GM10266 (cell line): Measurements from ENCODE around the gene ULK1.

Experiments used
- DNase-seq: peaks from one replicate; pipeline ENCODE4 v3.0.0; 2012; ENCODE audit errors: extremely low spot score
- TF ChIP-seq, protein P1 (sequence below): IDR thresholded peaks from 2 replicates; pipeline ENCODE4 v1.5.1; 2012; ENCODE audit warnings: mild to moderate bottlenecking, low read depth; ENCODE audit not compliant: control insufficient read depth, insufficient read depth; ENCODE audit errors: missing control alignments

The ULK1 gene

DNA sequence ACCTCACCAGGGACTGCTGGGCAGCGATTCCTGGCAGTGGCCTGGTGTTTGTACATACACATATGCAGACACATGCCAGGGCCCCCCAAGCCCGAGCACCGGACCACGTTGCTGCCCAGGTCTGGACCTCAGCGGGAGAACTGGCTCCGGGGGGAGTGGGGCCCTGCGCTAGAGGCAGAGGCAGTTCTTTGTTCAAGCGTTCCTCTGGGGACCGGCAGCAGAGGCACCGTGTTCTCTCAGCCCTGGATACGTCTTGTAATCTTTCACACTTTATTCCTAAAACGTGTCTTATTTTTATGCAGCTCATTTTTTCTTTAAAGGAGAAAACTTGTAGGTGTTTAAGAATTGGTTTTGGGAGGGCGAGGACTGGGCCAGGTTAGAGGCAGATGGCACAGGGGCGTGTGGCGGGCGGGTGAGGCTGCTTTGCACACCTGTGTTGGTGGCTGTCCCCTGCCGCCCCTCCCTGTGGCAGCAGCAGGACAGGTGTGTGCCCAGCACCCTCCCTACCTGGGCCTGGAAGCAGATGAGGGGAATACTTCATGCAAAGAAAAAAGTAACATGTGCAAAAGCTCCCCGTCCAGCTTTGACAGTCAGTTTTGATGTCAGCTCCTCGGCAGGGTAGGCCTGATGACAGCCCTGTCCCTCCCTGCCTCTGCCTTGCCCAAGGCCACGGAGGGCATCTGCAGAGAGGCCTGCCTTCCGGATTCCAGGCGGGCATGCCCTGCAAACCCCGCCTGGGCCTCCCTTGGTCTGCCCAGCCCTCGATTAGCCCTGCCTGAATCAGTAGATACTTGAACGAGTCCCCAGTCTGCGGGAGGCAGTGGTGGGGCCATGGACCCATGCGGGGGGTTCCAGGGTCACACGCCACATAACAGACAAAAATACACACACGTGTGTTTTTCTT, 27.7 kb downstream of the ULK1 start:
- no peak for DNase-seq
- TF ChIP-seq, protein P1, sequence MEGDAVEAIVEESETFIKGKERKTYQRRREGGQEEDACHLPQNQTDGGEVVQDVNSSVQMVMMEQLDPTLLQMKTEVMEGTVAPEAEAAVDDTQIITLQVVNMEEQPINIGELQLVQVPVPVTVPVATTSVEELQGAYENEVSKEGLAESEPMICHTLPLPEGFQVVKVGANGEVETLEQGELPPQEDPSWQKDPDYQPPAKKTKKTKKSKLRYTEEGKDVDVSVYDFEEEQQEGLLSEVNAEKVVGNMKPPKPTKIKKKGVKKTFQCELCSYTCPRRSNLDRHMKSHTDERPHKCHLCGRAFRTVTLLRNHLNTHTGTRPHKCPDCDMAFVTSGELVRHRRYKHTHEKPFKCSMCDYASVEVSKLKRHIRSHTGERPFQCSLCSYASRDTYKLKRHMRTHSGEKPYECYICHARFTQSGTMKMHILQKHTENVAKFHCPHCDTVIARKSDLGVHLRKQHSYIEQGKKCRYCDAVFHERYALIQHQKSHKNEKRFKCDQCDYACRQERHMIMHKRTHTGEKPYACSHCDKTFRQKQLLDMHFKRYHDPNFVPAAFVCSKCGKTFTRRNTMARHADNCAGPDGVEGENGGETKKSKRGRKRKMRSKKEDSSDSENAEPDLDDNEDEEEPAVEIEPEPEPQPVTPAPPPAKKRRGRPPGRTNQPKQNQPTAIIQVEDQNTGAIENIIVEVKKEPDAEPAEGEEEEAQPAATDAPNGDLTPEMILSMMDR: no peak

DNA sequence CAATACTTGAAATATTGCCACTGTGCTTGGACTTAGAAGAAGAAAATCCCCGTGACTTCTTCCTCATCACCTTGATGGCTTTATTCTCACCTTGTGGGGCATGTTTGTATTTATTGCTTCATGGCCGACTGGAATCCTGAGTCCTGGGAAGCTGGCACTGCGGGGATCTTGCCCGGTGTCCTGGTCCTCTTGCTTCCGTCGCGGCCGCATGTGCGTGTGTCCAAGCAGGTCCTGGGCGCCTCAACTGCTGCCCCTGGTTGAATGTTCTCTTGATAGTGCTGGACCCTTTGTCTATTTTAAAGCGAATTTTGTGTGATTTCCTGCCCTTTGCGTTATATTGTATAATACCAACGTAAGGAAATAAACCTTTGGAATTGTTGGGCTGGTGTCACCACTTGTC, 28.4 kb downstream of the ULK1 start:
- DNase-seq: peak; percentile 12
- TF ChIP-seq, protein P1: no peak

DNA sequence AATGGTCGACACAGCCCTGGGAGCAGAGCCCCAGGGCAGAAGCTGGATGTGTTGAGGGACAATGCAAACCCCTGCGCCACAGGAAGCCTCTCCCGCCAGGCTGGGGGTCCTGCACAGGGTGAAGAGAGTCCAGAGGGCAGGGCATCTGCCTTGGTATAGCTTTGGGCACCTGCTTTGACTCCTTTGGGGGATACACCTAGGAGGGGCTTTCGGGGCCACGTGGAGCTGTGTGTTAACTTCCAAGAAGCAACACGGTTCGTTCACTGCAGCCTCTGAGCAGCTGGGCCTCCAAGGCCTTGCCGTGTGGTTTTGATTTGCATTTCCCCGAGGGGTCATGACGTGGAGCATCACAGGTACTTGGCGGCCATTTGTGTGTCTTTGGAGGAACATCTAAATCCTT, 28.8 kb downstream of the ULK1 start:
- TF ChIP-seq, protein P1: no peak
- peak; percentile 77 for DNase-seq

DNA sequence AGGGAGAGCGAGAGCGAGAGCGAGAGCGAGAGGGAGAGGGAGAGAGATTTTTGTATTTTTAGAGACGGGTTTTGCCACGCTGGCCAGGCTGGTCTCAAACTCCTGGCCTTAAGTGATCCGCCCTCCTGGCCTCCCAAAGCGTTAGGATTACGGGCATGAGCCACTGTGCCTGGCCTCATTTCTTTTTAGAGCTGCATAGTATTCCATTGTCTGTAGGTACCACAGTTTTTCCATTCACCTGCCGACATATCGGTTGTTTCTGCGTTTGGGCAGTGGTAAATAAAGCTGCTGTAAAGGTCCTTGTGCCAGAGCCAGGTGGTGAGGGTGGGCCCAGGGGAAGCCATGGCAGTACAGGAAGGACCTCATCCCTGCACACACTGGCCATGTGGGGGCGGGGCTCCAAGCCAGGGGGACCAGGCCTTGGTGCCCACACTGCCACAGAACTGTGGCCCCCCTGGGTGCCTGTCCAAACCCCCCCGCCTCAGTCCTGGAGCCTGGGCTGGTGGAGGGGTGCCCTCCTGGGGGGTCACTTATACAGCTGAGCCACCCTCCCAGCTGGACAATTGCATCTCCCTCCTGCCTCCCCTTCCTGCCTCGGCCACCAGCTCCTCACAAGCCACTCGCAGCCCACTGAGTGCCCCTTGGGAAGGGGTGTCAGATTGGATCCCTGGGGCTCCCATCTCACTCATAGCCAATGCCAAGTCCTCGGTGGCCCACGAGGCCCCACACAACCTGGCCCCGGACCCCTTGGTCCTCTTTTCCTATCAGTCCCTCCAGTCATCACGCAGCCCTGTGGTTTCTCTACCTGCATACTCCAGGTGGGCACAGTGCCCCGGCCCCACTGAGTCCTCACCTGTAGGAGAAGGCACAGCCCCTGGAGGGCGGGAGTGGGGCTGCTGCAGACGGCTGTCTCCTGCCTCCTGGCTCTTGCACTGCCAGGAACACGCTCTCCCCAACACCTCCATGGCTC, 33.0 kb downstream of the ULK1 start:
- TF ChIP-seq, protein P1: no peak
- DNase-seq: peak; percentile 15

DNA sequence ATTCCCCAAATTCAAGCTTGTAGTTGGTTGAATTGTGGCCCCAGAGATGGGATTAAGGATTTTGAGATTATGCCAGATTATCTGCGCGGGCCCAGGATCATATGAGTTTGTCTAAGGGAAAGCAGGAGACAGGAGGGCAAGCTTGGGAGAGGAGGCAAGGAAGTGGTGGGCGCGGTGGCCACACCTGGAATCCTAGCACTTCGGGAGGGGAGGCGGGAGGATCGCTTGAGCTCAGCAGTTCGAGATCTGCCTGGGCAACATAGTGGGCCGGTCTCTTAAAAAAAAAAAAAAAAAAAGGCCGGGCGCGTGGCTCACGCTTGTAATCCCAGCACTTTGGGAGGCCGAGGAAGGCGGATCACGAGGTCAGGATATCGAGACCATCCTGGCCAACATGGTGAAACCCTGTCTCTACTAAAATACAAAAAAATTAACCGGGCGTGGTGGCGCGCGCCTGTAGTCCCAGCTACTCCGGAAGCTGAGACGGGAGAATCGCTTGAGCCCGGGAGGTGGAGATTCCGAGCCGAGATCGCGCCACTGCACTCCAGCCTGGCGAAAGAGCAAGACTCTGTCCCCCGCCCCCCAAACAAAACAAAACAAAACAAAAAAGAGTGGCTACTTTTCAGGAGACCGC, 33.8 kb downstream of the ULK1 start:
- DNase-seq: no peak
- TF ChIP-seq, protein P1: no peak

DNA sequence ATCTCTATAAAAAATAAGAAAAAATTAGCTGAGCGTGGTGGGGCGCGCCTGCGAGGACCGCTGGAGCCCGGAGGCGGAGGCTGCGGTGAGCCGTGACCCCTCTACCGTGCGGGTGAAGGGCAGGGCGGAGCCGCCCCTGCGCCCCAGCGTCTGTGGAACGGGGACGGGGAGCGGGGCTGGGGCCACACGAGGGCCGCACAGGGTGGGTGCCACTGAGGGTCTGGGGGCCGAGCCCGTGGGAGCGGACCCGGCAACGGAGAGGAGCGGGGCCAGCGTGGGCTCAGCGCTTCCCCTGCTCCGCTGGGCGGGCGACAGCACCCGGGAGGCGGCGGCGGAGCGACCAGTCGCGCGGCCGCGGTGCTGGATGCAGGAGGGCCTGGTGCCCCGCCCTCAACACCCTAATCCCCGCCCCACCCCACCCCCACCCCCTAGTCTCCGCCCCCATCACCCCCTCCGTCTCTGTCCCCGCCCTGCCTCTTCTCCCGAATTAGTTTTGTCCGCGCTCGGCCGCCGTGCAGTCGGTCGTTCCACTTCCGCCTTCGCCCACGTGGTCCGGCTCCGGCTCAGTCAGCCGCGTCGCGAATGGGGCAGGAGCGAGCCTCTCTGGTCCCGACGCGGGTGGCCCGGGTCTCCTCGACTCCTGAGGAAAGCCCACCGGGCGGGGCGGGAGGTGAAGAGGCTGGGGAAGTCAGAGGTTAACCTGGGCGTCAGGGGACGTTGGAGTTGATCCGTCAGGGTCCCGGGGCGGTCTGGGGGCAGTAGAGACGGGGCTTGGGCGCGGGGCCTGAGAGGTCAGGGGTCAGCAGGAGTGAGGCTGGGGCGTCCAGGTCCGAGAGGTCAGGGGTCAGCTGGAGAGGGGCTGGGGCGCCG, 34.5 kb downstream of the ULK1 start, which contains the start of gene PUS1:
PUS1 (plus strand) TSS at position 566 of the 870 bp plus-strand sequence. CDS start 447 bp downstream, outside the sequence.
- TF ChIP-seq, protein P1: no peak
- peak; percentile 99 for DNase-seq
